H1 (cell line): ENCODE data around the gene POLR2A. TPM values are rescaled to one million over a fixed set of nuclear protein-coding genes. Genes with fewer than 3 reads are reported as not detected.

ENCODE experiments used
- polyA plus RNA-seq, 7 experiments: library from polyadenylated mRNA; depleted of rRNA in 3 of 7; stranded (reverse) in 5 of 7; unstranded in 2 of 7; fragments of >200 nt in 5 of 7; fragments of 200-250 nt in 2 of 7; gene quantifications; 1 replicate in 5 of 7; 2 replicates in 1 of 7; 4 replicates in 1 of 7; pipeline versions ENCODE4 v1.2.1 to v1.2.3, GENCODE V29; 2011 to 2013; ENCODE audit warnings: missing spikeins in 2 of 7, mixed read lengths in 2 of 7
- small RNA-seq: library from polyadenylated mRNA; stranded (forward); fragments of <200 nt; extraction: miRNeasy Mini kit (QIAGEN cat#:217004); gene quantifications from one replicate; pipeline ENCODE3, GENCODE V24; 2013; ENCODE audit not compliant: insufficient read depth
- total RNA-seq: library from RNA; stranded (reverse); fragmentation: NEBNext Ultra II Directional; extraction: Animal tissue kit (Norgen Biotek cat#: 25700); gene quantifications from 2 replicates; pipeline ENCODE4 v1.2.1, GENCODE V29; 2021

The POLR2A gene
- total and polyA plus RNA-seq, 2 of the 8 experiments (the other 6 are each of a cell fraction or from before 2014, with no cell fraction given): 26.8 to 150 TPM

Small RNA genes within 50 kb of the gene (small RNA-seq; reads per million reads assigned to genes)
- gene RF00019: not detected

Other genes with a start within 250 kb of the POLR2A start
Only the 30 nearest of the 40 such genes appear.
- 5.7 and 6.4 TPM in 2 replicates for gene SLC2A4, start 202.6 kb upstream of the POLR2A start, total RNA-seq
- gene SLC2A4, start 202.6 kb upstream of the POLR2A start, polyA plus RNA-seq (2011; rRNA removed): 6.9 and 10.6 TPM in 2 replicates
- gene YBX2, start 189.7 kb upstream of the POLR2A start, total RNA-seq: 27.6 and 30.5 TPM in 2 replicates
- 19.2 and 35.5 TPM in 2 replicates for gene YBX2, start 189.7 kb upstream of the POLR2A start, polyA plus RNA-seq (2011; rRNA removed)
- 1,158 and 1,172 TPM in 2 replicates for gene EIF5A, start 176.7 kb upstream of the POLR2A start, total RNA-seq
- 717 and 962 TPM in 2 replicates for gene EIF5A, start 176.7 kb upstream of the POLR2A start, polyA plus RNA-seq (2011; rRNA removed)
- 67.0 and 74.8 TPM in 2 replicates for gene GPS2, start 169.0 kb upstream of the POLR2A start, total RNA-seq
- gene GPS2, start 169.0 kb upstream of the POLR2A start, polyA plus RNA-seq (2011; rRNA removed): 152 and 203 TPM in 2 replicates
- gene NEURL4, start 155.0 kb upstream of the POLR2A start, total RNA-seq: 46.8 and 55.4 TPM in 2 replicates
- 29.6 and 39.9 TPM in 2 replicates for gene NEURL4, start 155.0 kb upstream of the POLR2A start, polyA plus RNA-seq (2011; rRNA removed)
- gene ACAP1, start 147.8 kb upstream of the POLR2A start, total RNA-seq: 45.1 and 49.2 TPM in 2 replicates
- gene ACAP1, start 147.8 kb upstream of the POLR2A start, polyA plus RNA-seq (2011; rRNA removed): 11.9 and 18.0 TPM in 2 replicates
- 8.7 and 9.2 TPM in 2 replicates for gene KCTD11, start 132.2 kb upstream of the POLR2A start, total RNA-seq
- 8.6 and 11.7 TPM in 2 replicates for gene KCTD11, start 132.2 kb upstream of the POLR2A start, polyA plus RNA-seq (2011; rRNA removed)
- 0.38 TPM in 1 of 2 replicates, not detected in the other for gene TMEM95, start 129.2 kb upstream of the POLR2A start, total RNA-seq
- gene TMEM95, start 129.2 kb upstream of the POLR2A start, polyA plus RNA-seq (2011; rRNA removed): not detected in 2 replicates
- gene TNK1, start 103.3 kb upstream of the POLR2A start, total RNA-seq: 7.6 and 8.7 TPM in 2 replicates
- 9.5 and 13.4 TPM in 2 replicates for gene TNK1, start 103.3 kb upstream of the POLR2A start, polyA plus RNA-seq (2011; rRNA removed)
- gene PLSCR3, start 89.8 kb upstream of the POLR2A start, total RNA-seq: 35.7 and 38.7 TPM in 2 replicates
- gene PLSCR3, start 89.8 kb upstream of the POLR2A start, polyA plus RNA-seq (2011; rRNA removed): 36.1 and 69.0 TPM in 2 replicates
- gene TMEM256, start 80.3 kb upstream of the POLR2A start, total RNA-seq: 97.0 and 104 TPM in 2 replicates
- gene TMEM256, start 80.3 kb upstream of the POLR2A start, polyA plus RNA-seq (2011; rRNA removed): 350 and 405 TPM in 2 replicates
- gene NLGN2, start 76.5 kb upstream of the POLR2A start, total RNA-seq: 62.6 and 62.8 TPM in 2 replicates
- 21.2 and 45.6 TPM in 2 replicates for gene NLGN2, start 76.5 kb upstream of the POLR2A start, polyA plus RNA-seq (2011; rRNA removed)
- gene SPEM1, start 64.0 kb upstream of the POLR2A start, total RNA-seq: not detected in 2 replicates
- 0.09 TPM in 1 of 2 replicates, not detected in the other for gene SPEM1, start 64.0 kb upstream of the POLR2A start, polyA plus RNA-seq (2011; rRNA removed)
- not detected in 2 replicates for gene SPEM2, start 58.8 kb upstream of the POLR2A start, total RNA-seq
- 0.03 and 0.17 TPM in 2 replicates for gene SPEM2, start 58.8 kb upstream of the POLR2A start, polyA plus RNA-seq (2011; rRNA removed)
- gene SPEM3, start 55.5 kb upstream of the POLR2A start, total RNA-seq: not detected in 2 replicates
- 0.02 TPM in 1 of 2 replicates, not detected in the other for gene SPEM3, start 55.5 kb upstream of the POLR2A start, polyA plus RNA-seq (2011; rRNA removed)
- gene TMEM102, start 48.9 kb upstream of the POLR2A start, total RNA-seq: 11.2 and 12.2 TPM in 2 replicates
- gene TMEM102, start 48.9 kb upstream of the POLR2A start, polyA plus RNA-seq (2011; rRNA removed): 10.2 and 14.9 TPM in 2 replicates
- gene FGF11, start 44.9 kb upstream of the POLR2A start, total RNA-seq: 11.8 and 15.0 TPM in 2 replicates
- gene FGF11, start 44.9 kb upstream of the POLR2A start, polyA plus RNA-seq (2011; rRNA removed): 26.1 and 42.0 TPM in 2 replicates
- 13.8 and 14.1 TPM in 2 replicates for gene CHRNB1, start 39.3 kb upstream of the POLR2A start, total RNA-seq
- gene CHRNB1, start 39.3 kb upstream of the POLR2A start, polyA plus RNA-seq (2011; rRNA removed): 28.2 and 33.6 TPM in 2 replicates
- 10.1 and 11.2 TPM in 2 replicates for gene ZBTB4, start 4.7 kb upstream of the POLR2A start, total RNA-seq
- gene ZBTB4, start 4.7 kb upstream of the POLR2A start, polyA plus RNA-seq (2011; rRNA removed): 5.9 and 8.1 TPM in 2 replicates
- not detected in 2 replicates for gene SLC35G6, start 2.9 kb upstream of the POLR2A start, total RNA-seq
- gene SLC35G6, start 2.9 kb upstream of the POLR2A start, polyA plus RNA-seq (2011; rRNA removed): 0.05 TPM in 1 of 2 replicates, not detected in the other
- 5.5 and 7.2 TPM in 2 replicates for gene TNFSF12, start 64.7 kb downstream of the POLR2A start, total RNA-seq
- 9.6 and 15.8 TPM in 2 replicates for gene TNFSF12, start 64.7 kb downstream of the POLR2A start, polyA plus RNA-seq (2011; rRNA removed)
- 2.1 and 2.3 TPM in 2 replicates for gene TNFSF13, start 74.4 kb downstream of the POLR2A start, total RNA-seq
- gene TNFSF13, start 74.4 kb downstream of the POLR2A start, polyA plus RNA-seq (2011; rRNA removed): 2.6 and 3.1 TPM in 2 replicates
- 80.3 and 86.2 TPM in 2 replicates for gene SENP3, start 77.6 kb downstream of the POLR2A start, total RNA-seq
- gene SENP3, start 77.6 kb downstream of the POLR2A start, polyA plus RNA-seq (2011; rRNA removed): 87.3 and 129 TPM in 2 replicates
- gene CD68, start 95.3 kb downstream of the POLR2A start, total RNA-seq: 0.31 TPM in 1 of 2 replicates, not detected in the other
- 0.18 and 0.35 TPM in 2 replicates for gene CD68, start 95.3 kb downstream of the POLR2A start, polyA plus RNA-seq (2011; rRNA removed)
- gene MPDU1, start 99.5 kb downstream of the POLR2A start, total RNA-seq: 63.2 and 66.9 TPM in 2 replicates
- gene MPDU1, start 99.5 kb downstream of the POLR2A start, polyA plus RNA-seq (2011; rRNA removed): 142 and 154 TPM in 2 replicates
- 14.3 and 15.2 TPM in 2 replicates for gene SOX15, start 105.7 kb downstream of the POLR2A start, total RNA-seq
- 26.8 and 39.8 TPM in 2 replicates for gene SOX15, start 105.7 kb downstream of the POLR2A start, polyA plus RNA-seq (2011; rRNA removed)
- 26.2 and 26.8 TPM in 2 replicates for gene FXR2, start 130.5 kb downstream of the POLR2A start, total RNA-seq
- 44.0 and 63.3 TPM in 2 replicates for gene FXR2, start 130.5 kb downstream of the POLR2A start, polyA plus RNA-seq (2011; rRNA removed)
- gene SAT2, start 143.5 kb downstream of the POLR2A start, total RNA-seq: 72.3 and 75.3 TPM in 2 replicates
- gene SAT2, start 143.5 kb downstream of the POLR2A start, polyA plus RNA-seq (2011; rRNA removed): 36.4 and 36.5 TPM in 2 replicates
- 0.69 and 1.2 TPM in 2 replicates for gene SHBG, start 145.8 kb downstream of the POLR2A start, total RNA-seq
- 1.1 and 1.3 TPM in 2 replicates for gene SHBG, start 145.8 kb downstream of the POLR2A start, polyA plus RNA-seq (2011; rRNA removed)
- 19.8 and 21.0 TPM in 2 replicates for gene ATP1B2, start 166.6 kb downstream of the POLR2A start, total RNA-seq
- gene ATP1B2, start 166.6 kb downstream of the POLR2A start, polyA plus RNA-seq (2011; rRNA removed): 9.1 and 12.6 TPM in 2 replicates